Endothelial cell of umbilical vein (primary cell): ENCODE results near the gene CCSER1.

Experiments used
- CTCF ChIP-seq, 2 donors: IDR thresholded peaks; 1 replicate in 1 of 2; 2 replicates in 1 of 2; pipeline ENCODE4 v1.5.1; 2011; ENCODE audit warnings: low read length in 2 of 2, mild to moderate bottlenecking in 2 of 2, moderate library complexity in 2 of 2, control low read depth in 1 of 2, inconsistent platforms in 1 of 2, low read depth in 1 of 2; ENCODE audit not compliant: insufficient read depth in 1 of 2; ENCODE audit errors: extremely low read depth in 1 of 2
- EZH2 ChIP-seq: IDR thresholded peaks from 2 replicates; pipeline ENCODE4 v1.6.1; 2012; ENCODE audit warnings: borderline replicate concordance, low read depth, mild to moderate bottlenecking, moderate library complexity, low read length, inconsistent platforms; ENCODE audit not compliant: severe bottlenecking
- JUN ChIP-seq: IDR thresholded peaks from 2 replicates; pipeline ENCODE4 v1.6.1; 2011; ENCODE audit warnings: borderline replicate concordance, low read depth; ENCODE audit not compliant: insufficient read length, insufficient read depth
- MAX ChIP-seq: IDR thresholded peaks from 2 replicates; pipeline ENCODE4 v1.6.1; 2011; ENCODE audit not compliant: insufficient read depth, insufficient read length
- MYC ChIP-seq: IDR thresholded peaks from one replicate; pipeline ENCODE4 v1.6.1; 2011; ENCODE audit warnings: mild to moderate bottlenecking, low read depth, low read length
- POLR2A ChIP-seq: IDR thresholded peaks from 2 replicates; pipeline ENCODE4 v1.6.1; 2012; ENCODE audit warnings: low read depth, mild to moderate bottlenecking, control low read depth, low read length

GRCh38 chr4:90162566-90162965 is 35.4 kb downstream of the CCSER1 start:
- no peak for TF ChIP-seq CTCF (IDR thresholded peaks at IDR 0.05; ENCODE audit: extremely low read depth in 1 of 2, insufficient read depth in 1 of 2, low read depth in 1 of 2, low read length in 2 of 2)
- TF ChIP-seq POLR2A, result no peak
- no peak for TF ChIP-seq MYC
- TF ChIP-seq JUN, result no peak
- no peak for TF ChIP-seq EZH2
- no peak for TF ChIP-seq MAX
